Kidney epithelial cell (primary cell): Measurements from ENCODE around the gene ELAC2. TPM values are rescaled to one million over a fixed set of nuclear protein-coding genes. Genes with fewer than 3 reads are reported as not detected.

Source experiments
- DNase-seq: peaks from one replicate; pipeline ENCODE4 v3.0.0-alpha.2; 2010; ENCODE audit warnings: low read depth
- H3K27me3 ChIP-seq: 2 replicates; pipeline ENCODE4 v1.6.0; 2011; ENCODE audit warnings: low read length; ENCODE audit not compliant: control insufficient read depth, insufficient read depth
- H3K36me3 ChIP-seq: 2 replicates; pipeline ENCODE4 v1.5.1; 2011; ENCODE audit warnings: low read length; ENCODE audit not compliant: control insufficient read depth, insufficient read depth
- H3K4me3 ChIP-seq: 2 replicates; pipeline ENCODE4 v1.5.1; 2011; ENCODE audit warnings: low read depth, mild to moderate bottlenecking, control low read depth, low read length
- CTCF ChIP-seq: IDR thresholded peaks from 2 replicates; pipeline ENCODE4 v1.5.1; 2011; ENCODE audit warnings: mild to moderate bottlenecking, moderate library complexity, low read length, control low read depth, inconsistent platforms; ENCODE audit not compliant: insufficient read depth, poor library complexity, severe bottlenecking
- total RNA-seq: library from RNA; depleted of rRNA; stranded (reverse); fragments of >200 nt; gene quantifications from 2 replicates; pipeline ENCODE4 v1.2.3, GENCODE V29; 2015

Gene ELAC2
- total RNA-seq, 1 donor from 2014 or later: 73.7 TPM

DNA sequence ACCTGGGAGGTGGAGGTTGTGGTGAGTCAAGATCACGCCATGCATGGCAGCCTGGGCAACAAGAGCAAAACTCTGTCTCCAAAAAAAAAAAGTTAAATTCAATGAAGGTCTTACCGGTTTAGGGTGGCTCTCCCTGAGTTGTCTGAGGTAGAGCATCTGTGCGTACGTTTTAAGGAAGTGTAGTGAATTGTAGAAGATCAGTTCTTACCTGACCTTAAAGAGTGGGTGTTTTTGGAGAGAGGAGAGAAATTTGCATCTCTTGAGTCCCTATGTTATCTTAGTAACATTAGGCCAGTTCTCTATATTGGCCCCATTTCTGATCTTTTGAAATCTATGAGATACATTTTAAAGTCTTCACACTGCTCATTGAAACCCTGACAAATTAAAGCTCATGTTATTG is 56.2 kb downstream of the ELAC2 start:
- Histone ChIP-seq H3K27me3 (no peaks in the 10 kb centered on the region), H3K36me3 (no peaks in the 10 kb centered on the region), H3K4me3 (no peak overlapping the region)
- no peak for TF ChIP-seq CTCF
- no peak for DNase-seq

DNA sequence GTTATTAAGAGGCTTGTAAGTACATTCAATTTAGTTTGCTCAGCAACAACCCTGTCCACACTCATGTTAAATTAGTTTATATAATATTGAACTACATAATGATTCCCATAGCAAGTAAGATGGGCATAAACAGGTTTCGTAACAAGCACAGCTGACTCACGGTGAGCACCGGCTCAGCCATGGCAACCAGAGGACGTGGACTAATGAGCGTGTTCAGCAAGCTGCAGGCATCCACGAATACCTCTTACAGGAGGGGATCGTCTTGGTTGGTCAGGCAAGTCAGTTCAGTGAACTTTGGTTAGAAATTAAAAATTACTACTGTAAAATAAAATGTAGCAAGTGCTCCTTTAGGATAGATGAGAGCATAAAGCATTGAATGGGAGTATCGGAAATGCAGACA is 58.4 kb downstream of the ELAC2 start:
- no peak overlapping the region for H3K4me3 ChIP-seq
- no peaks in the 10 kb centered on the region for H3K27me3 ChIP-seq
- no peaks in the 10 kb centered on the region for H3K36me3 ChIP-seq
- TF ChIP-seq CTCF: no peak
- peak; percentile 77 for DNase-seq

- TF ChIP-seq CTCF: no peak
- peak; percentile 21 for DNase-seq
- no peak overlapping the region for H3K4me3 ChIP-seq
- H3K36me3 ChIP-seq: no peaks in the 10 kb centered on the region
- no peaks in the 10 kb centered on the region for H3K27me3 ChIP-seq
These were observed 59.0 kb downstream of the ELAC2 start for GRCh38 chr17:12958786-12959185.

- no peak for DNase-seq
- Histone ChIP-seq H3K36me3 (no peaks in the 10 kb centered on the region), H3K27me3 (no peaks in the 10 kb centered on the region), H3K4me3 (no peak overlapping the region)
- no peak for TF ChIP-seq CTCF
These were observed 62.3 kb downstream of the ELAC2 start for GRCh38 chr17:12955521-12955920.

DNA sequence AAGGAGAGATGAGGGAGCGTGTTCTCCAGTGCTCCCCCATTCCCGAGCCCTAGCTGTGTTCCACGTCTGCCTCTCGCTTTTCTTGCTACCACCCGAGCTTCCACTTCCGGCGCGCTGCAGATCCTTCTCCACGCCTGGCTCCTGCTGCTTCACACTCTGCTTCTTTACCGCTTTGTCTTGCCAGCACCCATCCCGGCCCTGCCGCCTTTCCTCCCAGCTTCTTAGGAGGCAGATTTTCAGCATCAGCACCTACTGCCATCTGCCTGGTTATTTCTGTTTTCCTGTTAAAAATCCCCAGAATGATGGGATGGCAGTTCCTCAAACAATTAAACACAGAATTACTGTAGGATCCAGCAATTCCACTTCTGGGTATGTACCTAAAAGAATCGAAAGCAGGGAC is 64.7 kb downstream of the ELAC2 start:
- Histone ChIP-seq H3K36me3 (no peaks in the 10 kb centered on the region), H3K27me3 (no peaks in the 10 kb centered on the region), H3K4me3 (no peak overlapping the region)
- no peak for DNase-seq
- TF ChIP-seq CTCF: no peak

DNA sequence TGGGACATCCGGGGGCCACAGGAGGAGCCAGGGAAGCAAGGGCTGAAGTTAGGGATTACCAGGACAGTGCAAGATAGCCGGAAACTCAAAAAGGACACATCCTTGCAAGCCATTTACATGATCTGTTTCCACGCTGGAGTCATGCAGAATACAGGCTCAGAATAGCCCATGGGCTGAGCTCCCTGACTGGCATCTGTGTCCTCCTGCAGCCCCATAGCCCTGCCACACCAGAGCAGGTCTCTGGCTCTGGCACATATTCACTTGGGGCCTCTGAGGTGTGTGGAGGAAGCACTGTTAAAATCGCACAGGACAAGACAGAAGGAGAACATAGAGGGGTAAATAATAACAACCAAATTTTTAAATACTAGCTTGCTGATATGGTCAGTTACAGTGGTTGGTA is 65.8 kb downstream of the ELAC2 start:
- H3K27me3 ChIP-seq: no peaks in the 10 kb centered on the region
- no peak for TF ChIP-seq CTCF
- no peak overlapping the region for H3K4me3 ChIP-seq
- no peaks in the 10 kb centered on the region for H3K36me3 ChIP-seq
- DNase-seq: no peak
